K562 (cell line): ENCODE data around the gene NEURL2. TPM values are rescaled to one million over a fixed set of nuclear protein-coding genes. Genes with fewer than 3 reads are reported as not detected.
A peak's percentile ranks its signal among the peaks of the same experiment; 100 is the strongest.

Experiments used
- ARID2 ChIP-seq: fragments of 450-650 bp; IDR thresholded peaks from 2 replicates; pipeline ENCODE4 v1.6.1; 2017; ENCODE audit warnings: antibody characterized with exemption, mild to moderate bottlenecking
- ERF ChIP-seq: fragments of 450-650 bp; formaldehyde crosslinking; IDR thresholded peaks from 2 replicates; pipeline ENCODE4 v1.4.0; 2020; ENCODE audit warnings: mild to moderate bottlenecking, mixed read lengths
- KLF16 ChIP-seq: IDR thresholded peaks from 2 replicates; pipeline ENCODE4 v1.6.1; 2016; ENCODE audit warnings: antibody characterized with exemption
- MAFK ChIP-seq: IDR thresholded peaks from 2 replicates; pipeline ENCODE4 v1.6.1; 2011; ENCODE audit warnings: low read length, improper control_type of control experiment
- TCF7 ChIP-seq: sonication (generic); IDR thresholded peaks from 2 replicates; pipeline ENCODE4 v1.6.1; 2016; ENCODE audit warnings: antibody characterized with exemption, borderline replicate concordance
- ZC3H8 ChIP-seq: fragments of 450-650 bp; IDR thresholded peaks from 2 replicates; pipeline ENCODE4 v1.6.1; 2017
- ZNF695 ChIP-seq: fragments of 450-650 bp; formaldehyde crosslinking; IDR thresholded peaks from 2 replicates; pipeline ENCODE4 v1.4.0; 2020; ENCODE audit warnings: mild to moderate bottlenecking, moderate library complexity
- polyA plus RNA-seq, 8 experiments: library from polyadenylated mRNA; depleted of rRNA in 4 of 8; stranded (reverse) in 5 of 8; unstranded in 3 of 8; fragments of >200 nt; fragmentation: Nextera tagmentation in 2 of 8; fragmentation: Illumina TruSeq in 1 of 8; extraction: Ambion mirVana in 2 of 8; extraction: Trizol in 1 of 8; gene quantifications; 2 replicates each; pipeline versions ENCODE4 v1.2.1 to v1.2.3, GENCODE V29; 2011 to 2014; ENCODE audit warnings: inconsistent platforms in 1 of 8, missing spikeins in 1 of 8
- total RNA-seq, 7 experiments: library from RNA; depleted of rRNA in 6 of 7; stranded (reverse); fragments of >200 nt in 6 of 7; fragmentation: Illumina TruSeq in 2 of 7; extraction: Trizol in 2 of 7; gene quantifications; 2 replicates each; pipeline versions ENCODE4 v1.2.1 to v1.2.3, GENCODE V29; 2011 to 2021; ENCODE audit warnings: low replicate concordance in 1 of 7
- TF ChIP-seq, protein P1 (sequence below), 2 experiments: fragments of 450-650 bp; IDR thresholded peaks; 2 replicates each; pipeline ENCODE4 v1.6.1; 2016; ENCODE audit warnings: mild to moderate bottlenecking in 2 of 2, borderline replicate concordance in 1 of 2, low read depth in 1 of 2, moderate library complexity in 1 of 2
- TF ChIP-seq, protein P2 (sequence below): fragments of 250-450 bp; sonication (Bioruptor Pico); IDR thresholded peaks from 2 replicates; pipeline ENCODE4 v1.4.0; 2020
- TF ChIP-seq, protein P3 (sequence below), 2 experiments: fragments of 450-650 bp in 1 of 2; sonication (generic) in 1 of 2; formaldehyde crosslinking in 1 of 2; IDR thresholded peaks in 1 of 2; conservative IDR thresholded peaks in 1 of 2; 2 replicates each; pipeline versions ENCODE4 v1.6.1 to v1.8.1; 2016 to 2023; ENCODE audit warnings: mild to moderate bottlenecking in 2 of 2, moderate library complexity in 2 of 2, inconsistent platforms in 1 of 2, missing genetic modification reagents in 1 of 2
- TF ChIP-seq, protein P4 (sequence below): fragments of 450-650 bp; formaldehyde crosslinking; IDR thresholded peaks from 2 replicates; pipeline ENCODE4 v1.4.0; 2022; ENCODE audit warnings: mild to moderate bottlenecking, moderate library complexity

The NEURL2 gene
- total and polyA plus RNA-seq, 9 of the 15 experiments (the other 6 are each of a cell fraction or from before 2014, with no cell fraction given), result 0.22 to 1.9 (median 0.50) TPM; not detected in 1

DNA sequence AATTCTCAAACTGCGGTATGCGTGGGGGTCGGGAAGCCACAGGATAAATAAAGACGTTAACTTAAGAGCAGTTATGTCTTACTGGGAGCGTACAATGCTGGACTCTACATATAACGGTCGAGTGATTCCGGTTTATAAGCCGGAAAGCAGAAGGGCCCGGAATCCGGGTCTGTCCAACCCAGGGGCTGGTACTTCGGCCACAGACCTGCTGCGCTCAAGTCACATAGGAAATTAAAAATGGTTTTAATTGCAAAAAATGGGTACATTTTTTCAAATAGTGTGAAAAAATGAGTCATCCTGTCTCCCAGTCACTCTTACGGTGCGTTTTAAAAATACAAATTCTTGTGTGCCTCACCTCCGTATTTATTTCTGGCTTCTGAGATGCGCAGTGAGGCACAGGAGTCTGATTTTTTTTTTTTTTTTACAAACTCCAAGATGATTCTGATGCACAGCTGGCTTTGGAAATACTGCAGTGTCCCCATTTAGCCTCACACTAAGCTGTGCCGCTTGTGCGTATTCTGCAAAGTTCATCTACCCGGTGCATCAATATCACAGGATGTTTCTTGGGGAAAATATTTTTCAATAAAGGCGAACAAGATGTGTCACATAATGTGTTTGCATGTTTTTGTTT lies 44.5 kb upstream of the NEURL2 start (continued):
- TF ChIP-seq, protein P1, sequence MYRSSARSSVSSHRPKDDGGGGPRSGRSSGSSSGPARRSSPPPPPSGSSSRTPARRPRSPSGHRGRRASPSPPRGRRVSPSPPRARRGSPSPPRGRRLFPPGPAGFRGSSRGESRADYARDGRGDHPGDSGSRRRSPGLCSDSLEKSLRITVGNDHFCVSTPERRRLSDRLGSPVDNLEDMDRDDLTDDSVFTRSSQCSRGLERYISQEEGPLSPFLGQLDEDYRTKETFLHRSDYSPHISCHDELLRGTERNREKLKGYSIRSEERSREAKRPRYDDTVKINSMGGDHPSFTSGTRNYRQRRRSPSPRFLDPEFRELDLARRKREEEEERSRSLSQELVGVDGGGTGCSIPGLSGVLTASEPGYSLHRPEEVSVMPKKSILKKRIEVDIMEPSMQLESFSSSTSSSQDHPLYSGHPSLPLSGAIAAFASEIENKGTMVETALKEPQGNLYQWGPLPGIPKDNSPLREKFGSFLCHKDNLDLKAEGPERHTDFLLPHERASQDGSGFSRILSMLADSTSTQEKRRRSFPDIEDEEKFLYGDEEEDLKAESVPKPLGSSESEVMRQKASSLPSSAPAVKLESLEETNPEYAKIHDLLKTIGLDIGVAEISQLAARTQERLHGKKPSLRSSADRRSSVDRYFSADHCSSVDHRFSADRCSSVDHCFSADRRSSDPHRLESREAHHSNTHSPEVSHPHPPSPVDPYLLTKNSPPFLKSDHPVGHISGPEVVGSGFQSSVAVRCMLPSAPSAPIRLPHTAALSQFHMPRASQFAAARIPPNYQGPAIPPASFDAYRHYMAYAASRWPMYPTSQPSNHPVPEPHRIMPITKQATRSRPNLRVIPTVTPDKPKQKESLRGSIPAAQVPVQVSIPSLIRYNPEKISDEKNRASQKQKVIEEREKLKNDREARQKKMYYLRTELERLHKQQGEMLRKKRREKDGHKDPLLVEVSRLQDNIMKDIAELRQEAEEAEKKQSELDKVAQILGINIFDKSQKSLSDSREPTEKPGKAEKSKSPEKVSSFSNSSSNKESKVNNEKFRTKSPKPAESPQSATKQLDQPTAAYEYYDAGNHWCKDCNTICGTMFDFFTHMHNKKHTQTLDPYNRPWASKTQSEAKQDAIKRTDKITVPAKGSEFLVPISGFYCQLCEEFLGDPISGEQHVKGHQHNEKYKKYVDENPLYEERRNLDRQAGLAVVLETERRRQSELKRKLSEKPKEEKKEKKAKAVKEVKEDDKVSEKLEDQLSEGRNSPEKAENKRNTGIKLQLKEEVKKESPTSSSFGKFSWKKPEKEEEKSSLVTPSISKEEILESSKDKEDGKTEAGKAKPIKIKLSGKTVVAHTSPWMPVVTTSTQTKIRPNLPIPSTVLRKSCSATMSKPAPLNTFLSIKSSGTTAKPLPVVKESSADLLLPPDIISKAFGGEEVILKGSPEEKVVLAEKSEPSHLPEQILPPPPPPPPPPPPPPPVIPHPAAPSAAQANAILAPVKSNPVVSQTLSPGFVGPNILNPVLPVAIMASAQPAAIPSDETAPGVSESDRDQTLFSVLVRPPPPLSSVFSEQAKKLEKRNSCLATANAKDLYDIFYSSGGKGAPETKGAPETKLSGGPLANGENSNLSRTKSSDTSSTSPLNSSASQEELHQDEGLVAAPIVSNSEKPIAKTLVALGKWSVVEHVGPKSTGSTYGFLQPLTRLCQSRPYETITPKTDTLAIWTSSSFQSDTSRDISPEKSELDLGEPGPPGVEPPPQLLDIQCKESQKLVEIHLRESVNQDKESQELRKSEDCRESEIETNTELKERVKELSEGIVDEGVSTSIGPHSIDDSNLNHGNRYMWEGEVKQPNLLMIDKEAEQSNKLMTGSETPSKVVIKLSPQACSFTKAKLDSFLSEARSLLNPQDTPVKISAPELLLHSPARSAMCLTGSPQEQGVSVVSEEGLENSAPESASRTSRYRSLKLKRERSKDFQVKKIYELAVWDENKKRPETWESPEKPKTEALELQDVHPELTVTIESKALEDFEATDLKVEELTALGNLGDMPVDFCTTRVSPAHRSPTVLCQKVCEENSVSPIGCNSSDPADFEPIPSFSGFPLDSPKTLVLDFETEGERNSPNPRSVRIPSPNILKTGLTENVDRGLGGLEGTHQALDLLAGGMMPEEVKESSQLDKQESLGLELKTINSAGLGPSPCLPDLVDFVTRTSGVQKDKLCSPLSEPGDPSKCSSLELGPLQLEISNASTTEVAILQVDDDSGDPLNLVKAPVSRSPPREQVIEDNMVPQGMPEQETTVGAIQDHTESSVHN (IDR thresholded peaks at IDR 0.05; ENCODE audit: borderline replicate concordance in 1 of 2, low read depth in 1 of 2), result 0 out of 4 replicates have a peak, but pooled peaks of 1 of the 2 experiments have one; percentile 31
- TF ChIP-seq, protein P2, sequence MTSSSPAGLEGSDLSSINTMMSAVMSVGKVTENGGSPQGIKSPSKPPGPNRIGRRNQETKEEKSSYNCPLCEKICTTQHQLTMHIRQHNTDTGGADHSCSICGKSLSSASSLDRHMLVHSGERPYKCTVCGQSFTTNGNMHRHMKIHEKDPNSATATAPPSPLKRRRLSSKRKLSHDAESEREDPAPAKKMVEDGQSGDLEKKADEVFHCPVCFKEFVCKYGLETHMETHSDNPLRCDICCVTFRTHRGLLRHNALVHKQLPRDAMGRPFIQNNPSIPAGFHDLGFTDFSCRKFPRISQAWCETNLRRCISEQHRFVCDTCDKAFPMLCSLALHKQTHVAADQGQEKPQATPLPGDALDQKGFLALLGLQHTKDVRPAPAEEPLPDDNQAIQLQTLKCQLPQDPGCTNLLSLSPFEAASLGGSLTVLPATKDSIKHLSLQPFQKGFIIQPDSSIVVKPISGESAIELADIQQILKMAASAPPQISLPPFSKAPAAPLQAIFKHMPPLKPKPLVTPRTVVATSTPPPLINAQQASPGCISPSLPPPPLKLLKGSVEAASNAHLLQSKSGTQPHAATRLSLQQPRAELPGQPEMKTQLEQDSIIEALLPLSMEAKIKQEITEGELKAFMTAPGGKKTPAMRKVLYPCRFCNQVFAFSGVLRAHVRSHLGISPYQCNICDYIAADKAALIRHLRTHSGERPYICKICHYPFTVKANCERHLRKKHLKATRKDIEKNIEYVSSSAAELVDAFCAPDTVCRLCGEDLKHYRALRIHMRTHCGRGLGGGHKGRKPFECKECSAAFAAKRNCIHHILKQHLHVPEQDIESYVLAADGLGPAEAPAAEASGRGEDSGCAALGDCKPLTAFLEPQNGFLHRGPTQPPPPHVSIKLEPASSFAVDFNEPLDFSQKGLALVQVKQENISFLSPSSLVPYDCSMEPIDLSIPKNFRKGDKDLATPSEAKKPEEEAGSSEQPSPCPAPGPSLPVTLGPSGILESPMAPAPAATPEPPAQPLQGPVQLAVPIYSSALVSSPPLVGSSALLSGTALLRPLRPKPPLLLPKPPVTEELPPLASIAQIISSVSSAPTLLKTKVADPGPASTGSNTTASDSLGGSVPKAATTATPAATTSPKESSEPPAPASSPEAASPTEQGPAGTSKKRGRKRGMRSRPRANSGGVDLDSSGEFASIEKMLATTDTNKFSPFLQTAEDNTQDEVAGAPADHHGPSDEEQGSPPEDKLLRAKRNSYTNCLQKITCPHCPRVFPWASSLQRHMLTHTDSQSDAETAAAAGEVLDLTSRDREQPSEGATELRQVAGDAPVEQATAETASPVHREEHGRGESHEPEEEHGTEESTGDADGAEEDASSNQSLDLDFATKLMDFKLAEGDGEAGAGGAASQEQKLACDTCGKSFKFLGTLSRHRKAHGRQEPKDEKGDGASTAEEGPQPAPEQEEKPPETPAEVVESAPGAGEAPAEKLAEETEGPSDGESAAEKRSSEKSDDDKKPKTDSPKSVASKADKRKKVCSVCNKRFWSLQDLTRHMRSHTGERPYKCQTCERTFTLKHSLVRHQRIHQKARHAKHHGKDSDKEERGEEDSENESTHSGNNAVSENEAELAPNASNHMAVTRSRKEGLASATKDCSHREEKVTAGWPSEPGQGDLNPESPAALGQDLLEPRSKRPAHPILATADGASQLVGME (CRISPR knock-in tag), result no peak
- TF ChIP-seq ZNF695 (CRISPR knock-in tag) (no peak), KLF16 (peak; percentile 94), TCF7 (peak; percentile 71; the same call in 1 of the 2 replicates), ARID2 (no peak), ZC3H8 (no peak), ERF (no peak), MAFK (no peak)
- TF ChIP-seq, protein P3, sequence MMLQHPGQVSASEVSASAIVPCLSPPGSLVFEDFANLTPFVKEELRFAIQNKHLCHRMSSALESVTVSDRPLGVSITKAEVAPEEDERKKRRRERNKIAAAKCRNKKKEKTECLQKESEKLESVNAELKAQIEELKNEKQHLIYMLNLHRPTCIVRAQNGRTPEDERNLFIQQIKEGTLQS (IDR thresholded peaks at IDR 0.05), result peak; percentile 82
- TF ChIP-seq, protein P3 (CRISPR knock-in tag; conservative IDR thresholded peaks at IDR 0.05), result 0 out of 2 replicates have a peak, but pooled peaks have one; percentile 18
- TF ChIP-seq, protein P4, sequence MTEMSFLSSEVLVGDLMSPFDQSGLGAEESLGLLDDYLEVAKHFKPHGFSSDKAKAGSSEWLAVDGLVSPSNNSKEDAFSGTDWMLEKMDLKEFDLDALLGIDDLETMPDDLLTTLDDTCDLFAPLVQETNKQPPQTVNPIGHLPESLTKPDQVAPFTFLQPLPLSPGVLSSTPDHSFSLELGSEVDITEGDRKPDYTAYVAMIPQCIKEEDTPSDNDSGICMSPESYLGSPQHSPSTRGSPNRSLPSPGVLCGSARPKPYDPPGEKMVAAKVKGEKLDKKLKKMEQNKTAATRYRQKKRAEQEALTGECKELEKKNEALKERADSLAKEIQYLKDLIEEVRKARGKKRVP, result no peak
